Activated CD8-positive, alpha-beta memory T cell treated with anti-CD3 and anti-CD28 coated beads for 1 hour (primary cell): ENCODE results near the gene RAB44.
"Not testable (repeated sequence)": the region's sequence is repeated elsewhere in the genome, so short reads cannot be mapped to it uniquely, and the experiment has no call there.

Experiments
- DNase-seq, 2 donors: peaks; one replicate each; pipeline ENCODE4 v3.0.0-alpha.2; 2020; ENCODE audit warnings: low read depth in 1 of 2; ENCODE audit errors: extremely low read depth in 1 of 2

The RAB44 gene, protein sequence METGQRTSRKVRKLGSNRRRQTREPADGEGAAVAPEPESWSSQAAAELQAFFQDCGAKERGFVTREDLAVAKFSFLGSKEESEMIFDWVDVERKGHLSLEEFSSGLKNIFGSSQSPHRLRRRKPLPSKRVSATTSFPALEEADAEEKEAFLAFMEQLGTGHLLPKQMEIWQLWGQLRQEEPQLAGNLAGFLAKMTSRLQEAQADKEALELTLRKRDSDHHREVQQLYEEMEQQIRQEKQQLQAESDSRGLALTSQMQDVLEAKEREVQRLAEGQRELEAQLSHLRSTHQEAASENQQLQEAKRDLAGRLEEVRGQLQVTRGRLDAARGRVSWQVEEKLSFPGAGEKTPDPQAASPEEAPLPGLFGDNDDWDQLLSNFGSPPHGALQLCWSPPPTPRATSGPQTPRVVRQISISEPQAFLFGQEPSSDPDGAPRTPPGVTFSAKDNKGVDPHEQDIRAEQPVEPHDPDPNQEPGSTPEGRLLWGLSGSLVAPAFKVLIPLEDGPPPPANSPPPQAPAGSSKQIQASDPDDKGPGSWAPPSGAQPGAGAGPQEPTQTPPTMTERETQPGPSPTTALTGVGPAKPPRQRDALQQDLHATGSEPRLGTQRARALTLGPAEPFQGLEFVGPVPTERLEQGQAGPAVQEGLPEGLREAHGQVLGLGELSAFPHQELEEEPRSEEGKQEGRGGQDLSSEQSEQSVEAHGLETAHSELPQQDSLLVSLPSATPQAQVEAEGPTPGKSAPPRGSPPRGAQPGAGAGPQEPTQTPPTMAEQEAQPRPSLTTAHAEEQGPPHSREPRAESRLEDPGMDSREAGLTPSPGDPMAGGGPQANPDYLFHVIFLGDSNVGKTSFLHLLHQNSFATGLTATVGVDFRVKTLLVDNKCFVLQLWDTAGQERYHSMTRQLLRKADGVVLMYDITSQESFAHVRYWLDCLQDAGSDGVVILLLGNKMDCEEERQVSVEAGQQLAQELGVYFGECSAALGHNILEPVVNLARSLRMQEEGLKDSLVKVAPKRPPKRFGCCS

DNA sequence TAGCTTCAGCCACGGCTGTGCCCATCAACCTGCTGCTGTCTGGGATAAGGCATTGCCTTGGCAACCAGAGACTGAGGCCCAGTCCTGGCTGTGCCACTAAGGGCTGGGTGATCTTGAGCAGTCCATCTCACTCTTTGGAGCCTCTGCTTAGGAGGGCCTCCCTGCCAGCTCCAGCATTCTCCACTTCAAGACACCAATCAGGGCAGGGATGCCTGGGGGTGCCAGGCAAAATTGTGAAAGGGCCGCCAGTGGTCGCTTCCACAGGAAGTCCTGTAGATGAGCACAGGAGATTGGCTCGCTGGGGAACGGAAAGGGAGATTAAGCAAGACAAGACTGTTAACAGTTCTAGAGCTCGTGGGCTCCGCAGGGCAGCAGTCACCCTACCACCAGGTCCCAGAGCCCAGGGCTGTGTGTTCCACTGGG is at the start of gene RAB44:
Gene RAB44, plus strand, starts transcription at position 346 of the 423 bp plus-strand sequence. CDS start 6,410 bp downstream, outside the sequence.
- no peak for DNase-seq

DNA sequence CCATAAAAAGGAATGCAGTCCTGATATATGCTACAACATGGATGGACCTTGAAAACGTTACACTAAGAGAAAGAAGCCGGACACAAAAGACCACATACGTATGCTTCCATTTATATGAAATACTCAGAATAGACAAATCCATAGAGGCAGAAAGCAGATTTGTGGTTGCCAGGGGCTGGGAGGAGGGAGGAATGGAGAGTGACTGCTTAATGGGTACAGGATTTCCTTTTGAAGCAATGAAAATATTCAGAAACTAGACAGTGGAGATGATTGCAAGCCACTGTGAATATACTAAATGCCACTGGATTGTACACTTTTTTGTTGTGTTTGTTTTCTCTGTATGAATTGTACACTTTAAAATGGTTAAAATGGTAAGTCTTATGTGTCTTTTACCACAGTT is 48.5 kb upstream of the RAB44 start:
- no peak for DNase-seq

DNA sequence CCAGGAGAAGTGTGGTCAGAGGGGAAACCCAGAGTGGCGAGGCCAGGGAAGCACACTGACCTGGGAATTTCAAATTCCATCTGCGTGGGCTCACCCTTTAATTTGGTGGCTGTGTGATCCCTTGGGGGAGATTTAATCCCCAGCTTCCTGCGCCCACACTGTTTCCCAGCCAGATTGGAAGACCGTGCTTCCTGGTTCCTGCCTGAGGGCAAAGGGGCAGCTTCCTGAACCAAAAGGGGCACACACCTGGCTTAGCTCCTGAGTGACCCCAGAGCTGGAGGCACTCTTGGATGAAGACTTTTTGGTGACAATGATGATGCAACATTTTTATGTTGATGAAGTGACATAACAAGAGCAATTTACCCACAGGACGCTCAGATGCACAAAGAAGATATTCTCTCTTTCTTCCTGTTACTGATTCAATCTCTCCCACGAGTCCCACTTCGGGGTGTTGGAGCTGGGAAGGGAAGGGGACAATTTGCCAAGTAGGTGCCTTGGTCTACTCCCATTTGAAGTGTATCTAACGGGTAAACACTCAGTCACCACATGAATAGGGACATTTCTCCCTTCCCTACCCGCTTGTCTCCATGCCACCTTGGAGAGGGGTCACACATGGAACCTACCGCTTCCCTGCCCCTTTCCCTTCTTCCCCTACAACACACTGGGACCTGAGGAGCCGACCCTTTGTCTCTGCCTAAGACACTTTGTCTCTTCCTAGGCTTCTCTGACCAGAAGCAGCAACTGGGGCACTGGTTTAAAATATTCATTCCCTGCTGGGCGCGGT is 47.7 kb upstream of the RAB44 start:
- no peak for DNase-seq

DNA sequence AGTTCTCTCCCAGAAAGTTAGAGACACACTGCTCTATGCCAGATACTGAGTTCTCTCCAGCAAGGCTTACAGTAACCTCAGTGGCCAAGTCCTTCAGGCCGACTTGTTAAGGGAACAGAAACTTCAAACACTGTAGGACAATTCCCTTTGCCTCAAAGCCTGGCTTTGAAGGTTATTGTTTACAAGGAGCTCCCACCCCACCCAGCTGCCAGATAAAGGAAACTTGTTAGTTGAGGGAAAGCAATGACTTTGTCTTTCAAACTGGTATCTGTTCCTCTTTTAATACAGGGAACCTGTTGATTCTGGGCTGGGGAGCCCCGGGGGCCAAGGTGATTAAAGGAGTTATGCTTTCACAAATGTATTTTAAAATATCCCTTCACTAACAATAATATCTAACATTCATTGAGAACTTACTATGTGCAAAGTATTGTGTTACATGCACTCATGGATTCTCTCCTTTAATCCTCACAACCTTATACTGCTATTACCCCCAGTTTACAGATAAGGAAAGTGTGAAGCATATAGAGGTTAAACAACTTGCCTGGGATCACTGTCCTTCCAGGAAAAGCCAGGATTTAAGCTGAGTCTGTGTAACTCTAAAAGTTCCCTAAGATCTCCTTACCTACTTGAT is 46.7 kb upstream of the RAB44 start:
- DNase-seq = no peak

DNA sequence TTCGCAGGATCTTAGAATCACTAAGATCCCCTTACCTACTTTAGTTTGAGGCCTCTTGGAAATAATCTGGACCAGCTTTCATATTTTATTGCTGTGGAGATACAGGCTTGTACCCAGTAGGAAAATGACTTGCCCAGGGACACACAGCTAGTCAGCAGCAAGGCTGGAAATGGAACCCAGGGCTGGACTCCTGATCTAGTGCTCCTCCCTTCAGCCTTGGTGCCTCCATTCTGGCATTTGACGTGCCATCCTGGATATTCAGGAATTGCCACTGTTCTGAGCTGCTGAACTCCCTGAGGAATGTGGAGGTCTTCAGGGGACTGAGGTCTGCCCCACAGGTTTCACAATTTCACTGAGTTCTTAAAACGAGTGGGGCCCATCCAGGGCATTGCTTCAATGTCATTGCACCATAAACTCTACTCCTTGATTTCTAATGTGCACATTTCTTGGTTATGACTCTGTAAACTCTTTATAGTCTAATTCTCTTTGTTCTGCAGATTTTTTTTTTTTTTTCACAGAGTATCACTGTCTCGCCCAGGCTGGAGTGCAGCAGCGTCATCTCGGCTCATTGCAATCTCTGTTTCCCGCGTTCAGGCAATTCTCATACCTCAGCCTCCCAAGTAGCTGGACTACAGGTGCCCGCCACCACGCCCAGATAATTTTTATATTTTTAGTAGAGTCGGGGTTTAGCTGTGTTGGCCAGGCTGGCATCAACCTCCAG is 45.8 kb upstream of the RAB44 start:
- no peak for DNase-seq

DNA sequence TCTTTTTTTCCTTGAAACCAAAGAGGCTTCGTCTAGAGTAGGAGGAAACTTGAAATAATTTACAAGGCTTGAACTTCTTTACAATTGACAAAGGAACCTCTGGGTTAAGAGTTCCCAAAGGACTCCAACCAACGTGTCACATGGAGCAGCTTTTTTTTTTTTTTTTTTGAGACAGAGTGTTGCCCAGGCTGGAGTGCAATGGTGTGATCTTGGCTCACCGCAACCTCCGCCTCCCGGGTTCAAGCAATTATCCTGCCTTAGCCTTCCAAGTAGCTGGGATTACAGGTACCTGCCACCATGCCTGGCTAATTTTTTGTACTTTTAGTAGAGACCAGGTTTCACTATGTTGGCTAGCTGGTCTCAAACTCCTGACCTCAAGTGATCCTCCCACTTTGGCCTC is 43.2 kb upstream of the RAB44 start:
- not testable (repeated sequence) for DNase-seq

DNA sequence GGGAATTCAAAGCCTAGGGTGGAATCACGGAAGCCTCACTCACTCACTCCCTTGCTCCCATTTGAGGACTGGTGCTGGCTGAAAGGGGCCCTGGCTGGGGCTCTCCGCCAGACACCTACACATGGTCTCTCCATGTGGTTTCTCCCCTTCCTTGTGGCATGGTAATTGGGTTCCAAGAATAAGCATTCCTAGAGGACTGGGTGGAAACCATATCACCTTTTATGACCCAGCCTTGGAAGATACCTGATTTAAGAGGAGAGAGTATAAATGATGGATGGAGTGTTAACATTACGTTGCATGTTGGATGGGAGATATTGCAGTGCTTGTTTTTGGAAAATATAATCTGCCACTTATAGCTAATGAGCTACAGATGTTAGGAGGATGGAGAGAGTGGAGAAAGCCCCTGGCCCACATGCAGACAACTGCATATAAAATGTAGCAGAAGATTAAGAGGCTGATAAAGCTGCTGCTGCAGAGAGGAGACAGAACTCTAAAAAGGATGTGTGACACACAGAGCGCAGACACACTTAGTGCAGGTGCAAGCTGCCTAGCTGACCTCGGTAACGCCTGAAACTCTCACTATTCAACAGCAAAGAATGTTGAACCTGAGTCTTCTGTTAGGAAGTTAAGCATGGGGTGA is 42.4 kb upstream of the RAB44 start:
- DNase-seq = no peak

DNA sequence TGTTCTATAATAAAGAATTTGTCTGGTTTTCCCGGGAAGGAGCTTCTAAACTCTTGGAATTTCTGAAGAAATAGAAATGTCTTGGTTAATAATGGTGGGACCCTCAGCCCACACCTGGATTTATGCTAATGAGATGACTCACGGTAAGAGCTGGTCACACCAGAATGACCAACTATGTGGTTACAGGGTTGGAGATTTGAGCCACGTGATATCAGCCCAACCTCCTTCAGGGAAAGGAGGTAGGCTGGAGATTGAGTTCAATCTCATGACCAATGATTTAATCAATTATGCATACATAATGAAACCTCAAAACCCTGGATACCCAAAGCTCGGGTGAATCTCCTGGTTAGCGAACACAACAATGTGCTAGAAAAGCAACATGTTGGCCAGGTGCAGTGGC is 41.2 kb upstream of the RAB44 start:
- DNase-seq = no peak

DNA sequence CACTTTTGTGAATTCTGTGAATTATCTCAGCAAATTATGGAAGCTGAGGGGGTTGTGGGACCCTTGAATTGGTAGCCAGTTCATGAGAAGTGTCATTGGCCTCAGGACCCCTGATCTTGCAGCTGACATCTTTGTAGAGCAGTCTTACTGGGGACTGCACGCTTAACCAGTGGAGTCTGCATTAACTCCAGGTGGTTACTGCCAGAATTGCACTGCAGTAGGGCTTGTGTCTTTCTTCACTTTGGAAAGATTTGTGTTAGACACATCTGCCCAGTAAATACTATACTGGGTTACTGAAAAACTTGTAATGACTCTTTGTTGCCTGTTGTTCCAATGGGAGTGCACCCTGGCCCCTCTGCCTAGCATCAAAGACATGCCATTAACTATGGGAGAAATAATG is 40.4 kb upstream of the RAB44 start:
- DNase-seq = no peak

DNA sequence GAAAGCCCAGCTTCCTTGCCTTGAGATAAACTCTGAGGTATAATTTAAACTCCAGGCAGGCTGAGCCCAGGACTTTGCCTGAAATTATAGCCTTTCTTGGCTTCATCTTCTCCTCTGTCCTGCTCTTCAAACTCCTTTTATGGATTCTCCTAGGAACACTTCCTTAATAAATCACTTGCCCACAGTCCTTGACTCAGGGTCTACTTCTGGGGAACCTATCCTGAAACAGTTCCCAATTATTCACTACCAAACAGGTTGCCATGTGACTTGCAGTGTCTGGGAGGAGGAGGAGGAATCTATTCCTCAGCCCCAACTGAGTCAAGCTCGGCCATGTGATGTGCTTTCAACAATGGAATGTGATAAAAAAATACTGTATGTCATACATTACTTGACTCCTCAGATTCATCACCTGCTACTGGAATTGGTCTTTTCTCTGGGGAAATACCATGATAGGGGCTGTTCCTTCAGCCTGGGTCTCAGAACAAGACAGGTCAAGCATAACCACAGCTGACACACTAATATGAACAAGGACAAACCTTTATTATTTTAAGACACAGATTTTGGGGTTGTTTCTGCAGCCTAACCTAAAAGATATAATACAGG is 39.6 kb upstream of the RAB44 start:
- no peak for DNase-seq

DNA sequence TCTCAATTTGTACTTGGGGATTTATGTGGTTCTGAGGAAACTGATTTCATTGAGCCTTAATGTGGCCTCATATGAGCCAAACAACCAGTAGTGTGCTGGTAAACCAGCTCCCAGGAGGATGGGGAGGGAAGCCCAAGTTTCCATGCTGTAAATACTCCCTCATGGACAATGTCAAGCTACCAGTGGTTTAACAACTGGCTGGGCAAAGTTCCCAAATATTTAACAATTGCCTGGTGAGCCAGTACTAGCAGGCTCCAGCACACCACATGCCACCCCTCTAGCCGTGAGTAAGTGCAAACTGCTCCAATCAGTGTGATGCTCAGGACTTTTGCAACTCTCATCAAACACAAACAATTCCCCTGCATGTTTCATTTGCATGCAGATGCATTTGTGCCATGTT is 38.4 kb upstream of the RAB44 start:
- DNase-seq = no peak

DNA sequence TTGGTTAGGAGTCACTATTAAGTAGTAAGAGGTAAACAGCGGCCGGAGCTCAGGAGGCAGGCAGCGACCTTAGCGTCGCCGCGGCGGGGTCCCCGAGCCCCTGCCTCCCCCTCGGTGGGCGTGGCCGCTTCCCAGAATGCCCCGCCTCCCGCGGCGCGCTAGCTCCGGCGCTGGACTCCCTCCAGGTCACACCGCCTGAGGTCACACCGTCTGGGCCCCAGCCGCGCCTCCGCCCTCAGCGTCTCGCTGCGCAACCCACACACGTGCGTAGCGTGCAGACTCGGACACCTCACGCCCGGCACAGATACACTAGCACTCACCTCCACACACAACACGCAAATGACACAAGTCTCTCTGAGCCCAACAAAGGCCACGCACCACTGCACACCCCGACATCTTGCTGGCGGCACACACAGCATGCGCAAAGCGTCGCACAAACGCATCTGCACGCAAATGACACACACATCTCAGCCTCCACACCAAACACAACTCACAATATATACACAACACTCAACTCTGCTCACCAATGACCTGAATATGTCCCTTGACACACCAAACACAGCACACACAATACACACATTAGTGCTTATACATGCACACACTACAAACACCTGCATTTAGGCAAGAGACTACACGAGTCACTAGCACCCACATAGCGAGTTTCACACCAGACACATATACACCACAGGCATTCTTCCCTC is 36.7 kb upstream of the RAB44 start:
- DNase-seq = no peak

DNA sequence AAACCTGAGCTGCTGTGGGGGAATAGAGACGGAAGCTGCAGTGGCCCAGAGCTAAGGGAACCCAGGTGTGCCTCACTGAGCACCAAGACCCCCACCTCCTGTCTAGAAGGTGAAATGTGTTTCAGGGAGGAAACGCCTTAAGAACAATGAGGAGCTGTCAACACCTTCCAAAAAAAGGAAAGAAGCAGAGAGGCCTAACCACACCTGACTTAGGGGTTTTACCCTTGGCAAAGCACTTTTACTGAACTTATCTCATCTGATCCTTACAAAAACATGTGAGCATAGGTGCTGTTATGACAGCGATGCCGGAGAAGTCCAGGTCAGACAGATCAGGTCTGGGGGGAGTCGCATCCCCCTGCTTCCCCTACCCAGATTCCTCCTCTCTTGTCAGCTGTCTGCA is 35.2 kb upstream of the RAB44 start:
- no peak for DNase-seq

DNA sequence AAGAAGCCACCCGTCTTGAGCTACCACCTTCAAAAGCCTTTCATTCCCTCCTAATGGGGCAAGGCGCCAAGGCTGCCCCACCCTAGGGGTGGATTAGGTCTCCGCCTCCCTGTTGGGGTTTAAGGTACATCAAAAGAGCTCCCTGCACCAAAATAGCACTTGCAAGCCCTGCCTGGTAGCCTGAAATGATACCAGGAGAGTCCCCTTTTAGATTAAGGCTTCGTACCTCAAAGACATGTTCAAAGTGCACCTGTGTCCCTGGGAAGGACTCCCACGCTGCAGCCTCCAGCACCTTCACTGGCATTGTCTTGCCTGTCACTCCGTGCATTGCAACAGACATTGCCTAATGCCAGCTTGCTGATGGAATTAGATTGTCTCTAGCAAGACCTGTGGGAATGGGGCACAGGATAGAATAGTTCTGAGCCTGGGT is 34.8 kb upstream of the RAB44 start:
- no peak for DNase-seq

DNA sequence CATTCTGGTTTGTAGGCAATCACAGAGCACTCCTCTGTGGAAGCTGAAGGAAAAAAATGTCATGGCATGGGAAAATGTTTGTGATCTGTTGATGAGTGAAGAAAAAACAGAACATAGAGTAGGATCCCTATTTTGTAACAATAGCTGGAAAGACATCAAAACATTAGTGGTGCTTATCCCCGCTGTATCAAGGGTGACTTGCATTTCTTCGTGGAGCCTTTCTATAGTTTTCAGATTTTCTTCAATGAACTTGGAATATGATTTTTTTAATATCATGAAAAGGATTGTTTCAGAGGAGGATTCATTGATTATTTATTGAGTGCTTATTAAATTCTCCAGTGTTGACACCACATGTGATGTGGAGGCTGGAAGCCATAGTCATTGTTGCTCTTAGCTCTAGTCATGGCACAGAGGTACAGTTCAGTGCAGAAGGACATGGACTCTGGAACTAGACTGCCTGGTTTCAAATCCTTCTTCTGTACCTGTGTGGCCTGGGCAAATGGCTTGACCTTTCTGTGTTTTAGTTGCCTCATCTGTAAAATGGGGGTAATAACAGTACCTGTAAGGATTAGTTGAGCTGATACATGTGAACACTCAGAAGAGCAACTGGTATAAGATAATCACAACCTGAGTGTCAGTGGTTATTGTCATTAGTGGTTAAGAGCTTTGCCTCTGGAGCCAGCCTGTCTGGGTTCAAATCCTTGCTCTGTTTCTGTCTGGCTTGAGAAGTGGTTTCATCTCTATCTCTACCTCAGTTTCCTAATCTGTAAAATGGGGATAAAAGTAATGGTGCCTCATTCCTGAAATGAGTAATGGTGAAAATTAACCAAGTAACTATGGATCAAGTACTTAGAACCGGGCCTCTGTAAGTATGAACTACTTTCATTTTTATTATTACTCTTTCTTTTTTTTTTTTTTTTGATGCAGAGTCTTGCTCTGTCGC is 33.9 kb upstream of the RAB44 start:
- no peak for DNase-seq

DNA sequence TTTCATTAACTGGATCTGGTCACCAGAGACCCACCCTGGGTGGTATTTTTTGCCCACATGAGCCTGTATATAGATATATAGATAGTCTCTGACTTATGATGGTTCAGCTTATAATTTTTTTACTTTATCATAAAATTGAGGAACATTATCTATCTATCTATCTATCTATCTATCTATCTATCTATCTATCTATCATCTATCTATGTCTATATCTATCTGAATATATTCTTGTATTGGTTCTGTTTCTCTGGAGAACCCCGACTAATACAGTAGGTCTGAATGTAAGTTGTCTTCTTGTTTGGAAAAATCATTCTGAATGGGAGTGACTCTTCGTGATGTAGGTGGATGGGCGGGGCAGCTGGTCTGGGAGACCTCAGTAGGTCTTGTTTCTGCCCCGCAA is 32.4 kb upstream of the RAB44 start:
- DNase-seq = no peak

DNA sequence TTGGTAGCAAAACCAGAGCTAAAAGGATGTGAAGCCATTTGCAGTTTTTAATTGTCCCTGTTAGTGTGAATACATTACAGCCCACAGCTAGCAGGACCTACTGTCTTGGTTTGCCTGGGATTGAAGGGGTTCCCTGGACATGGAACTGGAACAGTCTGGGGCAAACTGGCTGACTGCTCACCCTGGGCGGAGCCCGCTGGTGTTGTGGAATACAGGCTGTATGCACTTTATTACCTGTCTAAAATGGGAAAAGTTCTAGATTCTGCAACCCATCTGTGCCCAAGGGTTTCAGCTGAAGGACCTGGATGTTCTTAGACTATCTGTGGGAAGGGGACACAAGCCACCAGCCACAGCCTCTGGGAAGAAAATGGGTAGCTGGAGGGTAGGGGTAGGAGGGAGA is 31.3 kb upstream of the RAB44 start:
- no peak for DNase-seq
